Esophagus squamous epithelium (tissue), 4 donors: ENCODE results near the gene LPIN2.

Source experiments
- POLR2A ChIP-seq, 4 donors: fragments of 450-650 bp; IDR thresholded peaks; one replicate each; pipeline ENCODE4 v1.6.1; 2017; ENCODE audit warnings: antibody characterized with exemption in 4 of 4, mild to moderate bottlenecking in 4 of 4, moderate library complexity in 3 of 4
- TF ChIP-seq, protein P1 (sequence below), 6 experiments: fragments of 450-650 bp in 4 of 6; fragments of 200-600 bp in 2 of 6; sonication (generic) in 2 of 6; IDR thresholded peaks; one replicate each; pipeline ENCODE4 v1.5.1; 2016 to 2019; ENCODE audit warnings: antibody characterized with exemption in 6 of 6, mild to moderate bottlenecking in 4 of 6, moderate library complexity in 4 of 6

DNA sequence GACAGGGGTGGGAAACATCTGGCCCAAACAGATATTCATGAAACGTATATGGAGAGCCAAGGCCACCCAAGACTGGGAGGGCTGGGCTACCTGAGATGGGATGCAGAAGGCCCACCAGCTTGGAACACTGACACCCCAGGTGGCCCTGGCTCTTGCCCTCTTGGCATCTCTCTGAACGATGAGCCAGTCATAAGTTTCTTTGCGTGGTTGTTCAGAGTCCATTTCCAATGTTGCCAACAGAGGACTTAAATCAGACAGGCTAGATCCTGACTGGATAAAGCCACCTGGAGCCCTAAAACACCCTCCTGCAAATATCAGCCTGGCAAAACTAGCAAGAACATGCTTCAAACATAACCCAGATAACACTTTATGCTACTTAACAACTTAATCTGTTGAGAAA, 42.6 kb downstream of the LPIN2 start:
- TF ChIP-seq POLR2A (IDR thresholded peaks at IDR 0.05): no peak
- TF ChIP-seq, protein P1, sequence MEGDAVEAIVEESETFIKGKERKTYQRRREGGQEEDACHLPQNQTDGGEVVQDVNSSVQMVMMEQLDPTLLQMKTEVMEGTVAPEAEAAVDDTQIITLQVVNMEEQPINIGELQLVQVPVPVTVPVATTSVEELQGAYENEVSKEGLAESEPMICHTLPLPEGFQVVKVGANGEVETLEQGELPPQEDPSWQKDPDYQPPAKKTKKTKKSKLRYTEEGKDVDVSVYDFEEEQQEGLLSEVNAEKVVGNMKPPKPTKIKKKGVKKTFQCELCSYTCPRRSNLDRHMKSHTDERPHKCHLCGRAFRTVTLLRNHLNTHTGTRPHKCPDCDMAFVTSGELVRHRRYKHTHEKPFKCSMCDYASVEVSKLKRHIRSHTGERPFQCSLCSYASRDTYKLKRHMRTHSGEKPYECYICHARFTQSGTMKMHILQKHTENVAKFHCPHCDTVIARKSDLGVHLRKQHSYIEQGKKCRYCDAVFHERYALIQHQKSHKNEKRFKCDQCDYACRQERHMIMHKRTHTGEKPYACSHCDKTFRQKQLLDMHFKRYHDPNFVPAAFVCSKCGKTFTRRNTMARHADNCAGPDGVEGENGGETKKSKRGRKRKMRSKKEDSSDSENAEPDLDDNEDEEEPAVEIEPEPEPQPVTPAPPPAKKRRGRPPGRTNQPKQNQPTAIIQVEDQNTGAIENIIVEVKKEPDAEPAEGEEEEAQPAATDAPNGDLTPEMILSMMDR (IDR thresholded peaks at IDR 0.05): no peak
